IMR-90 (cell line): Measurements from ENCODE around the gene TUBGCP6. TPM values are rescaled to one million over a fixed set of nuclear protein-coding genes. Genes with fewer than 3 reads are reported as not detected.

Source experiments
- ATAC-seq: fragments of 200-7000 bp; cut with Tn5 transposase; 2 replicates; pipeline ENCODE4 v1.9.1; 2020; ENCODE audit warnings: low read depth, mild to moderate bottlenecking, moderate library complexity
- BruUV-seq: library from RNA; stranded (reverse); fragments of 400-500 nt; replicated peaks from 2 replicates; lab custom pipeline; 2021; lab: Mats Ljungman, UMichigan
- CTCF ChIA-PET: fragments of 300-600 bp; formaldehyde crosslinking; extraction: SDS; loops from one replicate; lab custom pipeline; 2021; ENCODE audit warnings: antibody characterized with exemption; lab: Yijun Ruan, JAX
- POLR2A ChIA-PET: fragments of 300-600 bp; sonication (Branson Sonifier 250); formaldehyde crosslinking; loops from one replicate; lab custom pipeline; 2022; ENCODE audit warnings: antibody characterized with exemption; ENCODE audit not compliant: unreplicated experiment; lab: Charles Lee
- DNase-seq: peaks from one replicate; pipeline ENCODE4 v3.0.0; 2013
- H2AFZ ChIP-seq: replicated peaks from 2 replicates; pipeline ENCODE3; 2013; ENCODE audit warnings: low read length, mild to moderate bottlenecking; ENCODE audit not compliant: poor library complexity
- H2AK5ac ChIP-seq: 2 replicates; pipeline ENCODE4 v1.6.1; 2013; ENCODE audit warnings: low read depth, low read length, inconsistent platforms
- H2AK9ac ChIP-seq: replicated peaks from 2 replicates; pipeline ENCODE3; 2013; ENCODE audit warnings: mild to moderate bottlenecking, low read depth, low read length, moderate library complexity; ENCODE audit not compliant: poor library complexity
- H2BK120ac ChIP-seq: 2 replicates; pipeline ENCODE4 v1.6.1; 2013; ENCODE audit warnings: low read depth, low read length, inconsistent platforms
- H2BK15ac ChIP-seq: 3 replicates; pipeline ENCODE4 v1.6.1; 2013; ENCODE audit warnings: low read depth, low read length, inconsistent platforms
- H2BK20ac ChIP-seq: 2 replicates; pipeline ENCODE4 v1.6.1; 2013; ENCODE audit warnings: low read depth, mild to moderate bottlenecking, inconsistent platforms, low read length, moderate library complexity
- H2BK5ac ChIP-seq: 2 replicates; pipeline ENCODE4 v1.6.1; 2013; ENCODE audit warnings: mild to moderate bottlenecking, low read depth, low read length, inconsistent platforms; ENCODE audit not compliant: poor library complexity, severe bottlenecking
- H3K14ac ChIP-seq: replicated peaks from 2 replicates; pipeline ENCODE4 v1.6.1; 2013; ENCODE audit warnings: low read depth, low read length, inconsistent platforms
- H3K18ac ChIP-seq: 2 replicates; pipeline ENCODE4 v1.6.1; 2013; ENCODE audit warnings: low read depth, low read length, control low read depth
- H3K23ac ChIP-seq: 2 replicates; pipeline ENCODE4 v1.6.1; 2013; ENCODE audit warnings: low read depth, low read length, inconsistent platforms
- H3K27ac ChIP-seq: 2 replicates; pipeline ENCODE4 v1.5.1; 2013; ENCODE audit warnings: mild to moderate bottlenecking, control low read depth, low read length; ENCODE audit not compliant: insufficient read depth
- H3K27me3 ChIP-seq: 2 replicates; pipeline ENCODE4 v1.6.1; 2013; ENCODE audit warnings: low read length; ENCODE audit not compliant: control insufficient read depth, insufficient read depth
- H3K36me3 ChIP-seq: 2 replicates; pipeline ENCODE4 v1.6.1; 2013; ENCODE audit warnings: low read length, mixed read lengths; ENCODE audit not compliant: control insufficient read depth, insufficient read depth
- H3K4ac ChIP-seq: 2 replicates; pipeline ENCODE4 v1.6.1; 2013; ENCODE audit warnings: low read depth, low read length, inconsistent platforms
- H3K4me1 ChIP-seq: 2 replicates; pipeline ENCODE4 v1.6.1; 2013; ENCODE audit warnings: low read length, mixed read lengths; ENCODE audit not compliant: control insufficient read depth, insufficient read depth
- H3K4me2 ChIP-seq: 2 replicates; pipeline ENCODE4 v1.6.1; 2013; ENCODE audit warnings: low read depth, mild to moderate bottlenecking, control low read depth, low read length, moderate library complexity
- H3K4me3 ChIP-seq: 2 replicates; pipeline ENCODE4 v1.5.1; 2013; ENCODE audit warnings: low read depth, mild to moderate bottlenecking, control low read depth, low read length, moderate library complexity; ENCODE audit not compliant: insufficient read depth
- H3K56ac ChIP-seq: 2 replicates; pipeline ENCODE4 v1.6.1; 2013; ENCODE audit warnings: low read length, inconsistent platforms; ENCODE audit not compliant: insufficient read depth; ENCODE audit errors: extremely low read depth
- H3K79me1 ChIP-seq, 2 experiments: 2 replicates each; pipeline ENCODE4 v1.6.1; 2013; ENCODE audit warnings: low read length in 2 of 2, inconsistent platforms in 1 of 2, low read depth in 1 of 2
- H3K9ac ChIP-seq: 2 replicates; pipeline ENCODE4 v1.6.1; 2013; ENCODE audit warnings: low read depth, low read length, control low read depth
- H3K9me1 ChIP-seq: 2 replicates; pipeline ENCODE4 v1.6.1; 2013; ENCODE audit warnings: low read length, inconsistent platforms; ENCODE audit not compliant: insufficient read depth
- H3K9me3 ChIP-seq: 2 replicates; pipeline ENCODE4 v1.6.1; 2013; ENCODE audit warnings: low read length; ENCODE audit not compliant: control insufficient read depth, insufficient read depth
- H4K20me1 ChIP-seq: 2 replicates; pipeline ENCODE4 v1.6.1; 2013; ENCODE audit warnings: low read length, inconsistent platforms; ENCODE audit not compliant: insufficient read depth
- H4K5ac ChIP-seq: 2 replicates; pipeline ENCODE4 v1.6.1; 2013; ENCODE audit warnings: mild to moderate bottlenecking, low read depth, low read length, control low read depth
- H4K8ac ChIP-seq, 2 experiments: 2 replicates each; pipeline ENCODE4 v1.6.1; 2013; ENCODE audit warnings: low read depth in 2 of 2, low read length in 2 of 2, control low read depth in 1 of 2, inconsistent platforms in 1 of 2
- H4K91ac ChIP-seq: 2 replicates; pipeline ENCODE4 v1.6.1; 2013; ENCODE audit warnings: low read depth, low read length, inconsistent platforms; ENCODE audit not compliant: insufficient read depth
- CEBPB ChIP-seq: IDR thresholded peaks from 2 replicates; pipeline ENCODE4 v1.6.1; 2012; ENCODE audit warnings: low read depth, low read length, improper control_type of control experiment
- CHD1 ChIP-seq: IDR thresholded peaks from 2 replicates; pipeline ENCODE4 v1.6.1; 2012; ENCODE audit warnings: low read depth, low read length, improper control_type of control experiment
- NFE2L2 ChIP-seq: fragments of 150-350 bp; IDR thresholded peaks from 2 replicates; pipeline ENCODE4 v1.6.1; 2016; ENCODE audit warnings: low read depth, mild to moderate bottlenecking, low read length
- POLR2A ChIP-seq: IDR thresholded peaks from 2 replicates; pipeline ENCODE4 v1.6.1; 2012; ENCODE audit warnings: mild to moderate bottlenecking, low read depth, low read length
- WGBS, 2 experiments: methylation state at CpG; one replicate each; pipeline versions ENCODE4 v1.1.5 to v1.1.7; 2013; ENCODE audit warnings: missing lambda C conversion rate in 2 of 2; ENCODE audit not compliant: insufficient read length in 1 of 2; ENCODE audit errors: extremely low coverage in 2 of 2; 5-methylcytosine and 5-hydroxymethylcytosine counted together
- dilution Hi-C: fragments of 300-500 bp; cut with HindIII; formaldehyde crosslinking; loops from one replicate; pipeline ENCODE4 v1.14.3; 2018; ENCODE audit warnings: low sequenced_read_pairs; ENCODE audit not compliant: unreplicated experiment
- in situ Hi-C: fragments of 300-500 bp; cut with MboI; formaldehyde crosslinking; loops from 3 replicates; pipeline ENCODE4 v1.14.3; 2019; ENCODE audit warnings: low sequenced_read_pairs, inconsistent platforms, mixed read lengths
- intact Hi-C: fragments of 100-400 bp; cut with micrococcal nuclease; formaldehyde crosslinking; loops from 2 replicates; pipeline ENCODE4 v1.10.0; 2022
- polyA plus RNA-seq, 3 experiments: library from polyadenylated mRNA; depleted of rRNA; stranded (reverse); fragments of >200 nt; gene quantifications; 2 replicates each; pipeline ENCODE4 v1.2.3, GENCODE V29; 2012; ENCODE audit warnings: low replicate concordance in 1 of 3
- total RNA-seq: library from RNA; depleted of rRNA; stranded (reverse); fragments of >200 nt; gene quantifications from 2 replicates; pipeline ENCODE4 v1.2.3, GENCODE V29; 2012

The TUBGCP6 gene
- total and polyA plus RNA-seq, 2 of the 4 experiments (the other 2 are of a cell fraction), result 10.8 to 28.6 TPM

DNA sequence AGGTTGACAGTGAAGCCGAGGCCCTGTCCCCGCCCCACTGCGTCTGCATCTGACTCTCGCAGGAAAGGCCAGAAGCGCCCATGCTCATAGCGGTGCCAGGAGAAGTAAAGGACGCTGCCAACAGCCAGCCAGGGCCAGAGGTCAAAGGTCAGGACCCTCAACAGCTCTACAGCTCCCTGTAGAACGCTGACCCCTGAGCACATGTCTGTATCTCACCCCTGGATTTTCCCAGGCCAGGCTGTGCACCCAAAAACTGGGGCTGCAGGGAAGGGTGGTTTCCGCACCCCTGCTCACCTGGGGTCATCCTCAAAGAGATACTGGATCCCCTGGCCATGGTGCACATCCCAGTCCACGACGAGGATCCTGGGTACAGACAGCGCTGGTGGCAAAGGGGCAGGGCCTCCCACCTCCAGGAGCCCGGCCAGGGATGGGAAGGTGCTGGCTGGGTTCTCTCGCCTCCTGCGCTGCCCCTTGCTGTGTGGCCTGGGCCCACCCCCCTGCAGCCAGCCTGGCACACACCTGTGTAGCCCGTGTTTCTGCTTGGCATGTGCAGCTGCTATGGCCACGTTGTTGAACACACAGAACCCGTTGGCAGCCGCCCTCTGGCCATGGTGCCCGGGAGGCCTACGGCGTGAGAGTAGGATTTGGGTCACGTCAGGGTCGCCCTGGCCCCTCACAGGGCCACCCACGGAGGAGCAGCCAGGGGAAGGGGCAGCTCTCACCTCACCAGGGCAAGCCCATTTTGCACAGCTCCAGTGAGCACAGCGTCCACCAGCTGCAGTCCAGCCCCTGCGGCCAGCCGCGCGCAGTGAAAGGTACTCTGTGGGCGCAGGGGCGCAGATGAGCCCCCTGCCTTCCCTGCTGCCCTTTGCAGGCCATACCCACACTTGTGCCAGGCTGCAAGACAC, 4.8 kb upstream of the TUBGCP6 start:
- POLR2A ChIA-PET, result no interaction called here
- H4K20me1 ChIP-seq, result peaks cover 21% of the 10 kb centered on the region
- no peak overlapping the region for H3K23ac ChIP-seq
- H3K9me1 ChIP-seq, result 0 out of 2 replicates have a peak, but pooled peaks cover 3% of the 10 kb centered on the region
- H4K5ac ChIP-seq, result no peak overlapping the region
- peaks cover 32% of the 10 kb centered on the region for H3K36me3 ChIP-seq
- 0 out of 2 replicates have a peak overlapping the region, but pooled peaks have one; percentile 7 for H3K4ac ChIP-seq
- H2AK9ac ChIP-seq, result peak overlapping the region; percentile 55
- H2AK5ac ChIP-seq, result peak overlapping the region; percentile 77
- no peak for ATAC-seq
- H3K14ac ChIP-seq, result no peak overlapping the region
- H2AFZ ChIP-seq, result peak overlapping the region; percentile 56
- H3K9ac ChIP-seq, result peak overlapping the region; percentile 82; the same call in 1 of the 2 replicates
- CTCF ChIA-PET, result no interaction called here
- dilution Hi-C loops, result no loop called here
- H3K56ac ChIP-seq, result no peak overlapping the region
- TF ChIP-seq NFE2L2, result no peak
- TF ChIP-seq CEBPB, result no peak
- no peak for TF ChIP-seq CHD1
- no peak for TF ChIP-seq POLR2A
- no peaks in the 10 kb centered on the region for H3K27me3 ChIP-seq
- BruUV-seq, result no TSS peak
- in situ Hi-C loops, result loop anchor here (5.0 kb wide), 1 partner anchor 78 kb away; the partner anchor contains the start of gene DENND6B
- no peak overlapping the region for H2BK120ac ChIP-seq
- H3K18ac ChIP-seq, result no peak overlapping the region
- intact Hi-C loops, result no loop called here
- peak overlapping the region; percentile 6 for H2BK5ac ChIP-seq
- no peak overlapping the region for H2BK15ac ChIP-seq
- no peak overlapping the region for H3K4me3 ChIP-seq
- H4K8ac ChIP-seq, result no peak overlapping the region
- H3K4me1 ChIP-seq, result peaks cover 15% of the 10 kb centered on the region
- H3K9me3 ChIP-seq, result no peaks in the 10 kb centered on the region
- 88% methylated on average over 23 of the region's 32 CpGs; no CpG with 5 or more reads in 1 of the 2 experiments for WGBS, 2 experiments
- no peak overlapping the region for H4K91ac ChIP-seq
- H3K79me1 ChIP-seq, result peaks cover 9 to 42% of the 10 kb centered on the region in 2 experiments; a peak in 3 of 4 replicates
- H3K4me2 ChIP-seq, result peak overlapping the region; percentile 64
- no peak overlapping the region for H2BK20ac ChIP-seq
- peak overlapping the region; percentile 28; the same call in 1 of the 2 replicates for H3K27ac ChIP-seq
- DNase-seq, result no peak
